Breast epithelium (tissue), 4 donors: ENCODE results near the gene PIM2. TPM values are rescaled to one million over a fixed set of nuclear protein-coding genes. Genes with fewer than 3 reads are reported as not detected.

ENCODE experiments used
- DNase-seq, 2 donors: peaks; one replicate each; pipeline ENCODE4 v3.0.0-alpha.2; 2019; ENCODE audit warnings: low spot score in 2 of 2
- H3K27ac ChIP-seq, 2 donors: fragments of 200-600 bp; sonication (generic) in 1 of 2; one replicate each; pipeline ENCODE4 v1.5.1; 2016 to 2019; ENCODE audit warnings: mild to moderate bottlenecking in 1 of 2
- H3K27me3 ChIP-seq, 2 donors: fragments of 200-600 bp; sonication (generic) in 1 of 2; one replicate each; pipeline versions ENCODE4 v1.5.1 to v1.6.0; 2017 to 2019; ENCODE audit warnings: control low read depth in 1 of 2, mild to moderate bottlenecking in 1 of 2
- H3K36me3 ChIP-seq: fragments of 200-600 bp; one replicate; pipeline ENCODE4 v1.5.1; 2019
- H3K4me1 ChIP-seq, 2 donors: fragments of 200-600 bp; sonication (generic); one replicate each; pipeline ENCODE4 v1.5.1; 2016 to 2019; ENCODE audit warnings: control low read depth in 1 of 2
- H3K4me3 ChIP-seq, 3 donors: fragments of 200-600 bp; sonication (generic); 1 replicate in 2 of 3; 2 replicates in 1 of 3; pipeline ENCODE4 v1.5.1; 2016 to 2019; ENCODE audit warnings: mild to moderate bottlenecking in 3 of 3, moderate library complexity in 2 of 3
- H3K9me3 ChIP-seq, 2 donors: fragments of 200-600 bp; sonication (generic) in 1 of 2; one replicate each; pipeline ENCODE4 v1.5.1; 2016 to 2019; ENCODE audit warnings: control low read depth in 1 of 2
- POLR2A ChIP-seq: fragments of 450-650 bp; IDR thresholded peaks from one replicate; pipeline ENCODE4 v1.6.1; 2016; ENCODE audit warnings: antibody characterized with exemption, mild to moderate bottlenecking, moderate library complexity
- POLR2AphosphoS5 ChIP-seq, 3 donors: sonication (generic); formaldehyde crosslinking; IDR thresholded peaks; one replicate each; pipeline ENCODE4 v1.6.1; 2017; ENCODE audit warnings: antibody characterized with exemption in 3 of 3
- intact Hi-C: fragments of 100-400 bp; cut with DNase I; formaldehyde crosslinking; loops from one replicate; pipeline ENCODE4 v1.15.1; 2023; ENCODE audit warnings: low total_unique reads
- total RNA-seq, 3 donors: library from RNA; depleted of rRNA; stranded (reverse); fragments of >200 nt; gene quantifications; one replicate each; pipeline ENCODE4 v1.1.0, GENCODE V29; 2016
- TF ChIP-seq, protein P1 (sequence below), 3 donors: fragments of 450-650 bp; IDR thresholded peaks; one replicate each; pipeline ENCODE4 v1.5.1; 2016 to 2017; ENCODE audit warnings: antibody characterized with exemption in 3 of 3, mild to moderate bottlenecking in 3 of 3, moderate library complexity in 3 of 3

The PIM2 gene
- total RNA-seq, 3 donors from 2014 or later = 5.8 to 20.3 (median 7.6) TPM

DNA sequence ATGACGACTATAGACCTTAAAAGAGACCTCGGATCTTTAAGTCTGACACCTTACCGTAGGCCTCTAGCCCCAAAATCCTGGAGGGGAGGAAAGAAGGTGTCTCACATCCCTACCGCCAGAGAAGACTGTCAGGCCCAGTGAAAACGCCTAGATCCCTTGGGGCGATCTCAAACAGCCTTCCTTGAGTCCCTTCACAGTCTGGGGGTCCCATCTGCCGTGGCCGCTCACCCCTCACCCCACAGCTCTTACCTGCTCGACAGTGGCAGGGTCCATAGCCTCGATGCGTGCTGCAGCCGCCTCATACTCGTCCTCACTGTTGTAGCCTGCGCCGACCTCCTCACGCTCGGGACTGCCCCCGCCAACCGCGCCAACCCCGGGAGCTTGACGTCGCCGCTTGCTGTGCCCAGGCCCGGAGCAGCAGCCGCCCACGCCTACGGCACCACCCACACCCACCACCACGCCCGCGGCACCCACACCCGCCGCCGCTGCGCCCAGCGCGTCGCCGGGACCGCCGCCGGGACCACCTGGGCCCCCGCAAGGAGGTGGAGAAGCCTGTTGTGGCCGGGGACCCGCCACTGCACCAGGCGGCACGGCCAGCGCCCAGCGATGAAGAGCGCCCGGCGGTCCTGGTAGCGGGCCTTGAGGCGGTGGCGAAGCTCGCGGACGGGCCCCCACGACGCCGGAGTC lies 38.0 kb upstream of the PIM2 start:
- Histone ChIP-seq H3K9me3 (no peaks in the 10 kb centered on the region), H3K36me3 (no peaks in the 10 kb centered on the region), H3K27me3 (peaks cover 0 to 37% of the 10 kb centered on the region in 2 donors), H3K4me1 (no peaks in the 10 kb centered on the region), H3K4me3 (peak overlapping the region; percentile 61 to 82 (median 66)), H3K27ac (peak overlapping the region; percentile 94 to 98)
- TF ChIP-seq POLR2A (no peak), POLR2AphosphoS5 (IDR thresholded peaks at IDR 0.05) (no peak)
- TF ChIP-seq, protein P1, sequence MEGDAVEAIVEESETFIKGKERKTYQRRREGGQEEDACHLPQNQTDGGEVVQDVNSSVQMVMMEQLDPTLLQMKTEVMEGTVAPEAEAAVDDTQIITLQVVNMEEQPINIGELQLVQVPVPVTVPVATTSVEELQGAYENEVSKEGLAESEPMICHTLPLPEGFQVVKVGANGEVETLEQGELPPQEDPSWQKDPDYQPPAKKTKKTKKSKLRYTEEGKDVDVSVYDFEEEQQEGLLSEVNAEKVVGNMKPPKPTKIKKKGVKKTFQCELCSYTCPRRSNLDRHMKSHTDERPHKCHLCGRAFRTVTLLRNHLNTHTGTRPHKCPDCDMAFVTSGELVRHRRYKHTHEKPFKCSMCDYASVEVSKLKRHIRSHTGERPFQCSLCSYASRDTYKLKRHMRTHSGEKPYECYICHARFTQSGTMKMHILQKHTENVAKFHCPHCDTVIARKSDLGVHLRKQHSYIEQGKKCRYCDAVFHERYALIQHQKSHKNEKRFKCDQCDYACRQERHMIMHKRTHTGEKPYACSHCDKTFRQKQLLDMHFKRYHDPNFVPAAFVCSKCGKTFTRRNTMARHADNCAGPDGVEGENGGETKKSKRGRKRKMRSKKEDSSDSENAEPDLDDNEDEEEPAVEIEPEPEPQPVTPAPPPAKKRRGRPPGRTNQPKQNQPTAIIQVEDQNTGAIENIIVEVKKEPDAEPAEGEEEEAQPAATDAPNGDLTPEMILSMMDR (IDR thresholded peaks at IDR 0.05) = no peak
- intact Hi-C loops = no loop called here
- no peak for DNase-seq

GRCh38 chrX:48948589-48948988 lies 29.8 kb upstream of the PIM2 start:
- DNase-seq = no peak
- no peak for TF ChIP-seq POLR2AphosphoS5 (IDR thresholded peaks at IDR 0.05)
- TF ChIP-seq, protein P1 (IDR thresholded peaks at IDR 0.05) = no peak
- TF ChIP-seq POLR2A = no peak
- peaks cover 0 to 24% of the 10 kb centered on the region in 2 donors for H3K27me3 ChIP-seq
- no peaks in the 10 kb centered on the region for H3K36me3 ChIP-seq
- intact Hi-C loops = no loop called here
- no peak overlapping the region for H3K4me3 ChIP-seq
- H3K27ac ChIP-seq = no peak overlapping the region
- no peaks in the 10 kb centered on the region for H3K4me1 ChIP-seq
- H3K9me3 ChIP-seq = no peaks in the 10 kb centered on the region

- Histone ChIP-seq H3K36me3 (no peaks in the 10 kb centered on the region), H3K4me1 (no peaks in the 10 kb centered on the region), H3K4me3 (no peak overlapping the region), H3K27ac (no peak overlapping the region), H3K27me3 (peaks cover 0 to 19% of the 10 kb centered on the region in 2 donors), H3K9me3 (no peaks in the 10 kb centered on the region)
- intact Hi-C loops = no loop called here
- no peak for TF ChIP-seq POLR2AphosphoS5 (IDR thresholded peaks at IDR 0.05)
- TF ChIP-seq, protein P1 (IDR thresholded peaks at IDR 0.05) = peak in 2 of 3 donors; percentile 47 to 61
- DNase-seq = no peak
Observed at GRCh38 chrX:48945517-48946348, 26.9 kb upstream of the PIM2 start.

- no peaks in the 10 kb centered on the region for H3K4me1 ChIP-seq
- peaks cover 0 to 34% of the 10 kb centered on the region in 2 donors for H3K27me3 ChIP-seq
- H3K4me3 ChIP-seq = no peak overlapping the region
- no peak overlapping the region for H3K27ac ChIP-seq
- intact Hi-C loops = loop anchor here (5.0 kb wide), 1 partner anchor 704 kb away; no protein-coding TSS in a partner anchor
- H3K9me3 ChIP-seq = no peaks in the 10 kb centered on the region
- TF ChIP-seq, protein P1 (IDR thresholded peaks at IDR 0.05) = no peak
- TF ChIP-seq POLR2AphosphoS5 (IDR thresholded peaks at IDR 0.05) = no peak
- no peak for TF ChIP-seq POLR2A
- no peaks in the 10 kb centered on the region for H3K36me3 ChIP-seq
- no peak for DNase-seq
Observed at GRCh38 chrX:48942895-48943294, 24.1 kb upstream of the PIM2 start.
